ENCODE results near the gene LMO2. TPM values are rescaled to one million over a fixed set of nuclear protein-coding genes. Genes with fewer than 3 reads are reported as not detected.

LMO2 gene
- total RNA-seq, 1 donor from 2014 or later = 26.8 TPM

- DNase-seq (ENCODE audit: low spot score) = no peak
These were observed 22.1 kb upstream of the LMO2 start for GRCh38 chr11:33913991-33914390.

- no peak for DNase-seq (ENCODE audit: low spot score)
These were observed 20.8 kb upstream of the LMO2 start for GRCh38 chr11:33912405-33913361.

GRCh38 chr11:33910958-33911339 lies 19.1 kb upstream of the LMO2 start:
- no peak for DNase-seq (ENCODE audit: low spot score)

GRCh38 chr11:33910296-33910957 lies 18.6 kb upstream of the LMO2 start:
- no peak for DNase-seq (ENCODE audit: low spot score)

GRCh38 chr11:33909552-33909951 lies 17.7 kb upstream of the LMO2 start:
- DNase-seq (ENCODE audit: low spot score) = no peak

- DNase-seq (ENCODE audit: low spot score) = no peak
These were observed 17.3 kb upstream of the LMO2 start for GRCh38 chr11:33909150-33909549.

- DNase-seq (ENCODE audit: low spot score) = no peak
These were observed 15.5 kb upstream of the LMO2 start for GRCh38 chr11:33907421-33907820.

- DNase-seq (ENCODE audit: low spot score) = no peak
These were observed 14.8 kb upstream of the LMO2 start for GRCh38 chr11:33906484-33907186.

GRCh38 chr11:33904102-33904501 lies 12.2 kb upstream of the LMO2 start:
- no peak for DNase-seq (ENCODE audit: low spot score)

GRCh38 chr11:33900159-33900840 lies 8.4 kb upstream of the LMO2 start:
- no peak for DNase-seq (ENCODE audit: low spot score)

- DNase-seq (ENCODE audit: low spot score) = peak; percentile 70
These were observed 7.6 kb upstream of the LMO2 start for GRCh38 chr11:33899400-33900037.

GRCh38 chr11:33898957-33899356 lies 7.1 kb upstream of the LMO2 start:
- no peak for DNase-seq (ENCODE audit: low spot score)

GRCh38 chr11:33897761-33898375 lies 6.0 kb upstream of the LMO2 start:
- no peak for DNase-seq (ENCODE audit: low spot score)

GRCh38 chr11:33896911-33897310 lies 5.0 kb upstream of the LMO2 start:
- DNase-seq (ENCODE audit: low spot score) = no peak

GRCh38 chr11:33895752-33896137 lies 3.9 kb upstream of the LMO2 start:
- DNase-seq (ENCODE audit: low spot score) = no peak

- no peak for DNase-seq (ENCODE audit: low spot score)
These were observed 2.5 kb upstream of the LMO2 start for GRCh38 chr11:33894398-33894746.

GRCh38 chr11:33893711-33894397 lies 2.0 kb upstream of the LMO2 start:
- DNase-seq (ENCODE audit: low spot score) = no peak

- DNase-seq (ENCODE audit: low spot score) = no peak
These were observed 1.2 kb upstream of the LMO2 start for GRCh38 chr11:33892906-33893594.

GRCh38 chr11:33889821-33890378 lies 2.0 kb downstream of the LMO2 start:
- no peak for DNase-seq (ENCODE audit: low spot score)

GRCh38 chr11:33889296-33889695 lies 2.6 kb downstream of the LMO2 start:
- DNase-seq (ENCODE audit: low spot score) = no peak
